ENCODE data around the gene UBR1. TPM values are rescaled to one million over a fixed set of nuclear protein-coding genes. Genes with fewer than 3 reads are reported as not detected.

UBR1 gene
- total RNA-seq, 1 experiment from 2014 or later: 18.9 TPM

DNA sequence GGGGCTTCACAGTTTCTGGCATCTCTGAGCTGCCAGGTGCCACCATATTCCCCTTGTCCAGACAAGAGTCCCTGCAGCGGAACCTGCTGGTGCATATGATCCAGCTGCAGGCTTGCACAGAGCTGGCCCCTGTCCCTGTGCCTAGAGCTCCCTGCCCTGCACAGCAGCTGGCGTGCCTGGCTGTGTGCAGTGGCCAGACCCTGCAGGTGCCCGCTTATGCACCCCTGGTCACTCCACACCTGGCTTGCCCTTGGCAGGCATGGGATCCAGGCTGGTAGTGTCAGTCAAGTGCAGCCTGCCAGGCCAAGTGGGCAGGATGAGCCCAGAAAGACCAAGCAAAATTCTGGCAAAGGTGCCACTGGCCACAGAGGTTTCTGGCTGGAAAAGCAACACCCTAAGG lies 96.6 kb downstream of the UBR1 start:
- no peak overlapping the region for H3K27ac Mint-ChIP-seq
- peaks cover 49% of the 10 kb centered on the region for H3K36me3 Mint-ChIP-seq
- H3K4me3 Mint-ChIP-seq: no peak overlapping the region
- no peaks in the 10 kb centered on the region for H3K27me3 Mint-ChIP-seq (ENCODE audit: low read depth)
- H3K9me3 Mint-ChIP-seq: no peaks in the 10 kb centered on the region; the same call in 1 of the 2 replicates
- ATAC-seq (no peak), DNase-seq (ENCODE audit: low spot score) (no peak)
- no peaks in the 10 kb centered on the region for H3K4me1 Mint-ChIP-seq
- TF ChIP-seq NR2C2 (CRISPR knock-in tag; IDR thresholded peaks at IDR 0.05) (no peak), AFF4 (CRISPR knock-in tag; IDR thresholded peaks at IDR 0.05; ENCODE audit: borderline replicate concordance) (no peak), ZNF423 (CRISPR knock-in tag; IDR thresholded peaks at IDR 0.05) (no peak), SMAD3 (CRISPR knock-in tag; IDR thresholded peaks at IDR 0.05; ENCODE audit: borderline replicate concordance) (no peak), JAZF1 (CRISPR knock-in tag; IDR thresholded peaks at IDR 0.05) (no peak), NFYB (CRISPR knock-in tag; conservative IDR thresholded peaks at IDR 0.05; ENCODE audit: low read depth) (no peak), TP53 (CRISPR knock-in tag; IDR thresholded peaks at IDR 0.05) (no peak), RELA (CRISPR knock-in tag; IDR thresholded peaks at IDR 0.05; ENCODE audit: borderline replicate concordance) (no peak), ESRRA (CRISPR knock-in tag; IDR thresholded peaks at IDR 0.05; ENCODE audit: borderline replicate concordance) (no peak), MXD4 (CRISPR knock-in tag; IDR thresholded peaks at IDR 0.05; ENCODE audit: borderline replicate concordance) (no peak), TEAD4 (CRISPR knock-in tag; IDR thresholded peaks at IDR 0.05) (no peak), ERG (CRISPR knock-in tag; IDR thresholded peaks at IDR 0.05) (no peak), PRDM15 (CRISPR knock-in tag; IDR thresholded peaks at IDR 0.05) (no peak), CREM (CRISPR knock-in tag; IDR thresholded peaks at IDR 0.05) (no peak)
- TF ChIP-seq, protein P1, sequence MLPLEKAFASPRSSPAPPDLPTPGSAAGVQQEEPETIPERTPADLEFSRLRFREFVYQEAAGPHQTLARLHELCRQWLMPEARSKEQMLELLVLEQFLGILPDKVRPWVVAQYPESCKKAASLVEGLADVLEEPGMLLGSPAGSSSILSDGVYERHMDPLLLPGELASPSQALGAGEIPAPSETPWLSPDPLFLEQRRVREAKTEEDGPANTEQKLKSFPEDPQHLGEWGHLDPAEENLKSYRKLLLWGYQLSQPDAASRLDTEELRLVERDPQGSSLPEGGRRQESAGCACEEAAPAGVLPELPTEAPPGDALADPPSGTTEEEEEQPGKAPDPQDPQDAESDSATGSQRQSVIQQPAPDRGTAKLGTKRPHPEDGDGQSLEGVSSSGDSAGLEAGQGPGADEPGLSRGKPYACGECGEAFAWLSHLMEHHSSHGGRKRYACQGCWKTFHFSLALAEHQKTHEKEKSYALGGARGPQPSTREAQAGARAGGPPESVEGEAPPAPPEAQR (CRISPR knock-in tag; IDR thresholded peaks at IDR 0.05): no peak
- TF ChIP-seq, protein P2, sequence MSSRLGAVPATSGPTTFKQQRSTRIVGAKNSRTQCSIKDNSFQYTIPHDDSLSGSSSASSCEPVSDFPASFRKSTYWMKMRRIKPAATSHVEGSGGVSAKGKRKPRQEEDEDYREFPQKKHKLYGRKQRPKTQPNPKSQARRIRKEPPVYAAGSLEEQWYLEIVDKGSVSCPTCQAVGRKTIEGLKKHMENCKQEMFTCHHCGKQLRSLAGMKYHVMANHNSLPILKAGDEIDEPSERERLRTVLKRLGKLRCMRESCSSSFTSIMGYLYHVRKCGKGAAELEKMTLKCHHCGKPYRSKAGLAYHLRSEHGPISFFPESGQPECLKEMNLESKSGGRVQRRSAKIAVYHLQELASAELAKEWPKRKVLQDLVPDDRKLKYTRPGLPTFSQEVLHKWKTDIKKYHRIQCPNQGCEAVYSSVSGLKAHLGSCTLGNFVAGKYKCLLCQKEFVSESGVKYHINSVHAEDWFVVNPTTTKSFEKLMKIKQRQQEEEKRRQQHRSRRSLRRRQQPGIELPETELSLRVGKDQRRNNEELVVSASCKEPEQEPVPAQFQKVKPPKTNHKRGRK (CRISPR knock-in tag; IDR thresholded peaks at IDR 0.05; ENCODE audit: borderline replicate concordance): no peak
- TF ChIP-seq, protein P3, sequence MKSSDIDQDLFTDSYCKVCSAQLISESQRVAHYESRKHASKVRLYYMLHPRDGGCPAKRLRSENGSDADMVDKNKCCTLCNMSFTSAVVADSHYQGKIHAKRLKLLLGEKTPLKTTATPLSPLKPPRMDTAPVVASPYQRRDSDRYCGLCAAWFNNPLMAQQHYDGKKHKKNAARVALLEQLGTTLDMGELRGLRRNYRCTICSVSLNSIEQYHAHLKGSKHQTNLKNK (CRISPR knock-in tag; IDR thresholded peaks at IDR 0.05): no peak
- TF ChIP-seq, protein P4, sequence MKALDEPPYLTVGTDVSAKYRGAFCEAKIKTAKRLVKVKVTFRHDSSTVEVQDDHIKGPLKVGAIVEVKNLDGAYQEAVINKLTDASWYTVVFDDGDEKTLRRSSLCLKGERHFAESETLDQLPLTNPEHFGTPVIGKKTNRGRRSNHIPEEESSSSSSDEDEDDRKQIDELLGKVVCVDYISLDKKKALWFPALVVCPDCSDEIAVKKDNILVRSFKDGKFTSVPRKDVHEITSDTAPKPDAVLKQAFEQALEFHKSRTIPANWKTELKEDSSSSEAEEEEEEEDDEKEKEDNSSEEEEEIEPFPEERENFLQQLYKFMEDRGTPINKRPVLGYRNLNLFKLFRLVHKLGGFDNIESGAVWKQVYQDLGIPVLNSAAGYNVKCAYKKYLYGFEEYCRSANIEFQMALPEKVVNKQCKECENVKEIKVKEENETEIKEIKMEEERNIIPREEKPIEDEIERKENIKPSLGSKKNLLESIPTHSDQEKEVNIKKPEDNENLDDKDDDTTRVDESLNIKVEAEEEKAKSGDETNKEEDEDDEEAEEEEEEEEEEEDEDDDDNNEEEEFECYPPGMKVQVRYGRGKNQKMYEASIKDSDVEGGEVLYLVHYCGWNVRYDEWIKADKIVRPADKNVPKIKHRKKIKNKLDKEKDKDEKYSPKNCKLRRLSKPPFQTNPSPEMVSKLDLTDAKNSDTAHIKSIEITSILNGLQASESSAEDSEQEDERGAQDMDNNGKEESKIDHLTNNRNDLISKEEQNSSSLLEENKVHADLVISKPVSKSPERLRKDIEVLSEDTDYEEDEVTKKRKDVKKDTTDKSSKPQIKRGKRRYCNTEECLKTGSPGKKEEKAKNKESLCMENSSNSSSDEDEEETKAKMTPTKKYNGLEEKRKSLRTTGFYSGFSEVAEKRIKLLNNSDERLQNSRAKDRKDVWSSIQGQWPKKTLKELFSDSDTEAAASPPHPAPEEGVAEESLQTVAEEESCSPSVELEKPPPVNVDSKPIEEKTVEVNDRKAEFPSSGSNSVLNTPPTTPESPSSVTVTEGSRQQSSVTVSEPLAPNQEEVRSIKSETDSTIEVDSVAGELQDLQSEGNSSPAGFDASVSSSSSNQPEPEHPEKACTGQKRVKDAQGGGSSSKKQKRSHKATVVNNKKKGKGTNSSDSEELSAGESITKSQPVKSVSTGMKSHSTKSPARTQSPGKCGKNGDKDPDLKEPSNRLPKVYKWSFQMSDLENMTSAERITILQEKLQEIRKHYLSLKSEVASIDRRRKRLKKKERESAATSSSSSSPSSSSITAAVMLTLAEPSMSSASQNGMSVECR (CRISPR knock-in tag; IDR thresholded peaks at IDR 0.05; ENCODE audit: borderline replicate concordance): no peak
- POLR2A ChIA-PET: no interaction called here
- CTCF ChIA-PET: no interaction called here
